ENCODE data around the gene SULT4A1. TPM values are rescaled to one million over a fixed set of nuclear protein-coding genes. Genes with fewer than 3 reads are reported as not detected.

SULT4A1 gene
- total and polyA plus RNA-seq, 9 of the 15 experiments (the other 6 are each of a cell fraction or from before 2014, with no cell fraction given), result 0.03 to 0.20 (median 0.09) TPM; not detected in 3

GRCh38 chr22:43880541-43880991 is 18.3 kb upstream of the SULT4A1 start (continued):
- TF ChIP-seq ZBTB11 (CRISPR knock-in tag; IDR thresholded peaks at IDR 0.05), result no peak

- H3K9ac ChIP-seq (ENCODE audit: insufficient read depth in 1 of 2, low read depth in 2 of 2, low read length in 2 of 2), result no peak overlapping the region
- no TSS peak for BruUV-seq (replicated peaks)
- TF ChIP-seq ELF1 (tag; IDR thresholded peaks at IDR 0.05), result no peak
- TF ChIP-seq POLR2AphosphoS2 (IDR thresholded peaks at IDR 0.05; ENCODE audit: low read length), result no peak
- TF ChIP-seq PTBP1 (IDR thresholded peaks at IDR 0.05; ENCODE audit: low read depth, low read length), result no peak
- no peak for TF ChIP-seq GATAD2B (IDR thresholded peaks at IDR 0.05; ENCODE audit: borderline replicate concordance)
- no peak for TF ChIP-seq E2F4 (CRISPR knock-in tag; IDR thresholded peaks at IDR 0.05; ENCODE audit: low read depth)
- no peak for TF ChIP-seq MYC (IDR thresholded peaks at IDR 0.05; ENCODE audit: low read depth, low read length)
- no peak for TF ChIP-seq MYC (CRISPR knock-in tag; IDR thresholded peaks at IDR 0.05; ENCODE audit: borderline replicate concordance, low read depth)
- TF ChIP-seq RBFOX2 (IDR thresholded peaks at IDR 0.05; ENCODE audit: low read depth, low read length), result no peak
- TF ChIP-seq PHB (CRISPR knock-in tag; IDR thresholded peaks at IDR 0.05), result no peak
Measured at GRCh38 chr22:43879901-43880540, 17.7 kb upstream of the SULT4A1 start.

More at GRCh38 chr22:43879901-43880540, 17.7 kb upstream of the SULT4A1 start:
- Histone ChIP-seq H3K4me2 (ENCODE audit: insufficient read depth, low read length) (no peak overlapping the region), H4K20me1 (replicated peaks; ENCODE audit: control insufficient read depth, insufficient read depth, low read length) (no peaks in the 10 kb centered on the region), H3K36me3 (ENCODE audit: control insufficient read depth, insufficient read depth, low read length) (no peaks in the 10 kb centered on the region), H3K27ac (ENCODE audit: extremely low read depth, low read depth, low read length) (no peak overlapping the region), H3K4me1 (replicated peaks in 1 of 2; ENCODE audit: control insufficient read depth in 2 of 2, insufficient read depth in 2 of 2, low read length in 2 of 2) (no peaks in the 10 kb centered on the region; a peak in 1 of 5 replicates), H3K9me1 (ENCODE audit: control insufficient read depth, insufficient read depth, low read length) (no peaks in the 10 kb centered on the region), H3K79me2 (ENCODE audit: control insufficient read depth, insufficient read depth, low read length) (no peaks in the 10 kb centered on the region), H2AFZ (ENCODE audit: low read depth, low read length) (no peak overlapping the region), H3K9me3 (replicated peaks; ENCODE audit: control insufficient read depth, insufficient read depth, low read depth, low read length) (no peaks in the 10 kb centered on the region), H3K27me3 (ENCODE audit: control insufficient read depth in 2 of 2, insufficient read depth in 2 of 2, low read length in 2 of 2) (no peaks in the 10 kb centered on the region; a peak in 1 of 5 replicates), H3K4me3 (no peak overlapping the region)
- intact Hi-C loops (cut with micrococcal nuclease), result loop anchor here (10.0 kb wide), 1 partner anchor 745 kb away; no protein-coding TSS in a partner anchor
- ChIA-PET CTCF (ENCODE audit: low intra/inter-chr PET ratio) (no interaction called here), POLR2A (interaction anchor here (1.0 kb wide), 1 partner anchor 51 kb away, joined by 3 read pairs; no protein-coding TSS in a partner anchor)
- ATAC-seq (no peak), DNase-seq (ENCODE audit: extremely low read depth in 1 of 4, low spot score in 3 of 4) (no peak), FAIRE-seq (no peak)
- in situ Hi-C loops (cut with MboI), result no loop called here
- WGBS (ENCODE audit: insufficient coverage, low coverage, missing lambda C conversion rate), result 2% methylated on average over 9 of the region's 14 CpGs
